ENCODE measurements around the gene CALM1.
"Not testable (repeated sequence)": the region's sequence is repeated elsewhere in the genome, so short reads cannot be mapped to it uniquely, and the experiment has no call there.

CALM1 gene

DNA sequence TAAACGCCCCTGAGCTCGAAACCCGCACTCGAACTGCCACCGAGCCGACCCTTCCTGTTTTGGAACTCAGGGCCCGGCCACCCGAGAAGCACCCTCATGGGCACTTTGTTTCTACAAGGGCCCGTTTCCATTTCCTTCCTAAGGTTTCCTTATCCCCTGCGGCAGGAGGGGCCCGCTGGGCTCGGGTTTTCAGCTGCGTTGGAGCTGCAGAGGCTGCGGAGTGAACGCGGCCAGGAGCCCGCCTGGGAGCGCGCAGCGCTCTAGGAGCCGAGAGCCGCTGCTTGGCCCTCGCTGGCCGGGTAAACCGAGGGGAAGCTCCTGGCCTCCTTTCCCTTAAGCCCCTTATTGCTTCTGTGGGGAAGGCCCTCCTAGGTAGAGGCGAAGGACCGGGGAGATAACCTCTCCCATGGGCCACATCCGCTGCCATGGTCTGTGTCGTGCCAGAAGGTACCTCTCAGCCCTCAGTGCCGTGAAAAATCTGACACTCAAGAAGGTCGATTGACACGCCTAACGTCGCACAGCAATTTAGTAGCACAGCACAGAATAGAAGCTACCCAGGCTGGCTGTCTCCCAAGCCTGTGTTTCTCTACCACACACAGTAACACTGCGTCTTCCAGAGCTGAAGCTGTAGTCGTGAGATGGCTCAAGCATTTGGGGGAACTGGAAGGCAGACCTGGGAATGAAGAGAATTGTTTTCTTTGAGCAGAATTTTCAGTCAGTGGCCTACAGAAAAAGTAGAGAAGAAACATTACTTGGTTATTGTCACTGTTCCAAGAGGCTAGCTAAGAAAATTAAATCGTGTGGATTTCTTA is 12.9 kb upstream of the CALM1 start:
- peak; percentile 44 for DNase-seq (ENCODE audit: low read depth)

- peak; percentile 10 for DNase-seq (ENCODE audit: low read depth)
These were observed 12.3 kb upstream of the CALM1 start for GRCh38 chr14:90384543-90384911.

DNA sequence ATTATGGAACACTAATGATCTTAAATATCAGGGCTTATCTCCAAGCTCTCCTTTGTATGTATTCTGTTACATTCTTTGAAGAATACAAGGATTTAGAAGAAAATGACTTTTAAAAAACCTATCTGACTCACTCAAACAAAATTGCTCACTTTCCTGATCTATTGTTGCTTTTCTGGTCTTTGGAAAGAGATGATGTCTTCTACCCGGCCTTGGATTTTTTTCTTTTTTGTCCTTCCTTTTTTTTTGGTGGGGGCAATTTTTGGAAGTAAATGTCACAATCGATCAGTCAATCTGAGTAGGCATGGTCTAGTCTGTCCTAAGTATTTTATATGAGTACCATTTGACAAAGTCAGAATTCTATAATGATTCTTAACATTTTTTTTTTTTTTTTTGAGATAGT is 10.5 kb upstream of the CALM1 start:
- DNase-seq (ENCODE audit: low read depth) = no peak

- DNase-seq (ENCODE audit: low read depth) = no peak
These were observed 9.5 kb upstream of the CALM1 start for GRCh38 chr14:90387206-90387760.

DNA sequence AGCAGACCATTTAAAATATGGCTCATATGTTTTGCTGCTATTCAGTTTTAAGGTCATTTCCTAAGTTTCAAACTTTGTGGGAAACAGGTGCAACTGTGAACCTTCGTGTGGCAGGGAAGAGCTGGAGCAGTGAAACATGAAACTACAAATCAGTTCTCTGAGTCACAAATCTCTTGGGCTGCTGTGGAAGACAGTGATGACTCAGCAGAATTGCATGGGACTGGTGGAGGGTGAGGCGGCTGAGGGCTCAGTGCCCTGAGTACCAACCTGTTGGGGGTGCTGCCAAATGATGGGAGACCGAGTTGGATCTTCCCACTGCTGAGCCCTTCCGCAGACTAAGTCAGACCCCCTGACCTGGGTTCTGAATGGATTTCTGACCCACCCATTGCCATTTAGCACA is 8.4 kb upstream of the CALM1 start:
- no peak for DNase-seq (ENCODE audit: low read depth)

DNA sequence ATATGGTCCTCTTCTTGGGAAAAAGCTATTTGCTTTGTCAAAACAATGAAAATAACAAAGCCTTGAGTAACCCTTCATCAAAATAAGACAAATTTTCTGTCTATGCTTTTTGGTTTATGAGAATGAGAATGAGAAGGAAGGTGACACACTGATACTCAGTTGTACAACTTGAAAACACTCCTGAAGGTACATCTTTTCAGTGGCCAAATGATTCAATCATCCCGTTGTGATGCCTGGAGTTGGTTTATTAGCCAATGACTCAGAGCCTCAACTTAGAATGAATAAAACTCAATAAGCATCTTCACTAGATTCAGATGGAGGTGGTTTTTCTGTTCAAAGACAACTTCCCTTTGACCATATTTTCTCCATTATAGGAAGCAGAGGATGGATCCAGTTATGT is 7.8 kb upstream of the CALM1 start:
- no peak for DNase-seq (ENCODE audit: low read depth)

GRCh38 chr14:90393966-90394365 is 2.9 kb upstream of the CALM1 start:
- DNase-seq (ENCODE audit: low read depth) = no peak

DNA sequence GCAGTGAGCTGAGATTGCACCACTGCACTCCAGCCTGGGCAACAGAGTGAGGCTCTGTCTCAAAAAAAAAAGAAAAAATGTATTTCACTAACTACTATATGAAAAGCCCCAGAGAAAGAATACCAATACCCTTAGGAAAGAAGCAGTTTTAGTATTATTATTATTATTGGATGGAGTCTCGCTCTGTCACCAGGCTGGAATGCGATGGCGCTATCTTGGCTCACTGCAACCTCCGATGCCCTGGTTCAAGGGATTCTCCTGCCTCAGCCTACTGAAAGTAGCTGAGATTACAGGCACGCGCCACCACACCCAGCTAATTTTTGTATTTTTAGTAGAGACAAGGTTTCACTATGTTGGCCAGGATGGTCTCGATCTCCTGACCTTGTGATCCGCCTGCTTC is 2.0 kb upstream of the CALM1 start:
- DNase-seq (ENCODE audit: low read depth) = not testable (repeated sequence)

- peak; percentile 58 for DNase-seq (ENCODE audit: low read depth)
These were observed 841 bp downstream of the CALM1 start for GRCh38 chr14:90397425-90398314.

- peak; percentile 47 for DNase-seq (ENCODE audit: low read depth)
These were observed 1.5 kb downstream of the CALM1 start for GRCh38 chr14:90398315-90398839.

- no peak for DNase-seq (ENCODE audit: low read depth)
These were observed 2.2 kb downstream of the CALM1 start for GRCh38 chr14:90398841-90399540.

DNA sequence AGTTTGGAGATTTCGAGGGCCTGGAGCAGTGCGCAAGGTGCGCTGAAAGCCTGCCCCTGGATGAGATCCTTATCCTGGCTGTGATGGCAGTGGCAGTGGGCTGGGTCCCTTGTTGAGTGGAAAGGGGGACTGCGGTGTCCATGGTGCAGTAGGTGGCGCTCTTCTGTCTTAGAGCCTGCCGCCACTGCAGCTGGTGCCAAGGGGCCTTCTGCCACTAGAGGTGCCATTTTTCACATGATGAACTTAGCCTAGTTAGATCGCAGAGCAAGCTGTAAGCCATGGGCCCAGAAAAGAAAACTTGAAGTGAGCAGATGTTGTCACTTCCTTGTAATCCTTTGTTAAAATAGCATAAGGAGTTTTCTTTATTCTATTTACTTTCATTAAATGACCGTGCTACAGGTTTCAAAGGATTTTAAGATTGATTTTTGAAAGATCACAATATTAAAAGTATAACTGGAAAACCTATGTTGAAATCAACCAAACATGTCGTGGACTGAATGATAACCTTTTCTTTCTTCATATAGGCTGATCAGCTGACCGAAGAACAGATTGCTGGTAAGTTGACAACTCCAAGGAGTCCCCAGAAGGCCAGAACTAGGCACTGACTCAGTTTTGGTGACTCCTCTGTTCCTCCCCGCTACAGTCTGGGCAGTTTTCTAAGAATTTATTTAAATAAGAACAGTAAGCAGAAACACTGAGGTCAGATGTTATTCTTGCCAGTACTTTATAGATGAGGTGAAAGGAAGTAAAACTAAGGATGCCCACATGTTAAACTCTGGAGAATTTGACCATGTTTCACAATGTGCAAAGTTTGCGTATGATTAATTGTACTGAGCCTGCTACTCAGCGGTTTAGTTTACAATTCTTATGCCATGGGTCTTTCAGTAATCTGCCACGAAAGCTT is 3.0 kb downstream of the CALM1 start:
- peak; percentile 74 for DNase-seq (ENCODE audit: low read depth)

DNA sequence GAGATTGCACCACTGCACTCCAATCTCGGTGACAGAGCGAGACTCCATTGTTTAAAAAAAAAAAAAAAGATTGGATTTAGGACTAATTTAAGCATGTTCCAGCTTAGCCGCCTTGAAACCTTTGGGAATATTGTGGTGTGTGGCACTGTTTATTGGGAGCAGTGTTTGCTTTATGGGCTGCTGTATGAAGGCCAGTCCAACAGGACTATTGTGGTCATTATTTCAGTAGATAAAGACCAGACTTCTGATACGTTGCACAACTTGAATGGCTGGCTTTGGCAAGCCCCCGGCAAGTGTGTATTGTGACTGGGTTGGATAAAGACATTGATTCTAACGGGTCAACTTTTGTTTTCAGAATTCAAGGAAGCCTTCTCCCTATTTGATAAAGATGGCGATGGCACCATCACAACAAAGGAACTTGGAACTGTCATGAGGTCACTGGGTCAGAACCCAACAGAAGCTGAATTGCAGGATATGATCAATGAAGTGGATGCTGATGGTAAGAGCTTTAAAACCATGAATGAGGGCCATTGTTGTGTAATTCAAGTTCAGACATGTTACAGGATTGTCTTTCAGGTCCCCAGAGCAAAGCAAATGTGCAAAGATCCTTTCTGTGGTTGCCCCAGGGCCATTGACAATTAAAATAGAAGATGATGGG is 4.2 kb downstream of the CALM1 start:
- DNase-seq (ENCODE audit: low read depth) = no peak

DNA sequence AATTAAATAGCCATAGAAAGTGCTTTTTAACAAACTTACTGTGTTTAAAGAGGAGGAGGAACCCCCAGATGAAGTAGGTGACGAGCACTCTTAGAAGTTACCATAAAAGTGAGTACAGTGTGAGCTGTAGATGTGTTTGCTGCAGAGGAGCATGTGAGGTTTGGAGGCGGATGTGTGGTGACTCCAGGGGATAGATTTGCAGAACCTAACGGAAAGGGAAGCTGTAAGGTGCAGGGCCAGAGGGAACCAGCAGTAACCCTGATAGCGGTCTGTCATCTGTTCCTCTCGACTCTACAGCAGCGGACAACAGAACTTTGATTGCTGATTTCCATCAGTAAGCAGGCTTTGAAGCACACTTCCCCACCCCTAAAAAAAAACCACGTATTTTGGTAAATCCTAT is 5.2 kb downstream of the CALM1 start:
- no peak for DNase-seq (ENCODE audit: low read depth)

GRCh38 chr14:90403065-90403464 is 6.2 kb downstream of the CALM1 start:
- no peak for DNase-seq (ENCODE audit: low read depth)

DNA sequence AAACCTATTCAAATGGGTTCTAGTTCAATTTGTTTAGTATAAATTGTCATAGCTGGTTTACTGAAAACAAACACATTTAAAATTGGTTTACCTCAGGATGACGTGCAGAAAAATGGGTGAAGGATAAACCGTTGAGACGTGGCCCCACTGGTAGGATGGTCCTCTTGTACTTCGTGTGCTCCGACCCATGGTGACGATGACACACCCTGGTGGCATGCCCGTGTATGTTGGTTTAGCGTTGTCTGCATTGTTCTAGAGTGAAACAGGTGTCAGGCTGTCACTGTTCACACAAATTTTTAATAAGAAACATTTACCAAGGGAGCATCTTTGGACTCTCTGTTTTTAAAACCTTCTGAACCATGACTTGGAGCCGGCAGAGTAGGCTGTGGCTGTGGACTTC is 8.3 kb downstream of the CALM1 start:
- no peak for DNase-seq (ENCODE audit: low read depth)

DNA sequence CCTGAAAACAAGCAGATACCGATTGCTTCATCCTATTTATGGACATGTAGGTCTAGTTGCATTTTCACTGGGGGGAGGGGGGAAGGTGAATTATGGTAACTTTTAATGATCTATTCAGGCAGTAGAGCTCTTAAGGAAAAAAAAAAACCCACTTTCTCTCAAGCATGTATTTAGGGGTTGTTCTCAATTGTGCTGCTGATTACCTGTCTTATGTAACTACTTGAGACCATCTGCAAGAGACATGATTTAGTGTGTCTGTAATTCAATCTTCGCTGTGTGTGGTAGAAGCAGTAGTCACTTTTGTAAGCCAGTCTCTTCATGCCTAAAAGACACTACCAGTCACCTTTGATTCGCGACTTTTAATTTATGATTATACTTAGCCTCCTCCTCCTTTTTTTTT is 8.9 kb downstream of the CALM1 start:
- DNase-seq (ENCODE audit: low read depth) = no peak

GRCh38 chr14:90406384-90406798 is 9.6 kb downstream of the CALM1 start:
- no peak for DNase-seq (ENCODE audit: low read depth)

DNA sequence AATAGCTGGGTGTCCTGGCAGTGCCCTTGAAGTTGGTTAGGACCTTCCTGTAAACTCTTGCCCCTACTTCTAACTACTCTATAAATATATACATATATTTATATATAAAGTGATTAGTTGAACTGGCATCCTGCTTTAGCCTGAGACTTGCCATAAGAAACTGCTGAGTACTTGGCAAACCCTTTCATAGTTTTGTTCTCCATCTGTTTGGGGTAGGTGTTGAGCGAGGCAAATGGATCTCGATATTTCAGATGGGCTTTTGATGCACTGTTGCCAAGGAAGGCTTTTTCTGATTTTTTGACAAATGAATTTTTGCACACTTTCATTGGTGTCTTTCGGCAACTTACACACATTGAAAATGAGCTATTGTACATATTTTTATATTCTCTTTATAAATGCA is 10.4 kb downstream of the CALM1 start:
- no peak for DNase-seq (ENCODE audit: low read depth)

DNA sequence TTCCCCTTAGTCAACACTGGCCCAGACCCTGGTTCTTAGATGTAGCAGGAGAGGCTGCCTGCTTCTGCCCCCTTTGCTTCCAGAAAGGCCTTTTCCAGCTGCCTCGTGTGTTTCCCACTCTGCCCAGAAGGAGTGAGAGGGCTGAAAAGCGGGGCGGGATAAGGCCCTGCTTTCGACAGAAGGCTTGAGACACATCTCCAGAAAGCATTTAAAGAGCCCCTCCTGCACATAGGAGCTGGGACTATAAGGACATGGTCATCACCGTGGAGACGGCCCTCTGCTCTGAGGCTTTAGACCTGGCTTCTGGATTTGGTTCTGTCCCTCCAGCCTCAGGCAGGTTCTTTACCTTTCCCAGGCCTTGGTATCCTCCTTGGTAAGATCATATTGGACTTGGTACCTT is 11.9 kb downstream of the CALM1 start:
- no peak for DNase-seq (ENCODE audit: low read depth)
